Stomach smooth muscle (tissue), 2 donors: ENCODE data around the gene SLC16A5.
A peak's percentile ranks its signal among the peaks of the same experiment; 100 is the strongest.

Experiments
- H3K27ac ChIP-seq: one replicate; pipeline ENCODE4 v1.7.0; 2013; ENCODE audit warnings: mild to moderate bottlenecking, low read length, inconsistent platforms
- H3K27me3 ChIP-seq, 2 donors: one replicate each; pipeline ENCODE4 v1.7.0; 2013; ENCODE audit warnings: low read length in 2 of 2; ENCODE audit not compliant: insufficient read depth in 2 of 2, control insufficient read depth in 1 of 2
- H3K36me3 ChIP-seq, 2 donors: one replicate each; pipeline ENCODE4 v1.7.0; 2013; ENCODE audit warnings: low read length in 2 of 2; ENCODE audit not compliant: control insufficient read depth in 2 of 2, insufficient read depth in 2 of 2
- H3K4me1 ChIP-seq: one replicate; pipeline ENCODE4 v1.7.0; 2013; ENCODE audit warnings: low read length; ENCODE audit not compliant: control insufficient read depth, insufficient read depth
- H3K4me3 ChIP-seq, 2 donors: one replicate each; pipeline ENCODE4 v1.7.0; 2013; ENCODE audit warnings: low read length in 2 of 2
- H3K9ac ChIP-seq, 2 donors: one replicate each; pipeline ENCODE4 v1.7.0; 2013; ENCODE audit warnings: low read length in 2 of 2, mild to moderate bottlenecking in 1 of 2
- H3K9me3 ChIP-seq, 2 donors: one replicate each; pipeline ENCODE4 v1.7.0; 2013; ENCODE audit warnings: low read length in 2 of 2; ENCODE audit not compliant: control insufficient read depth in 2 of 2
- donor health status: healthy.
- donor health status: Pancreatic carcinoma.

The SLC16A5 gene

GRCh38 chr17:75087182-75087557, 584 bp upstream of the SLC16A5 start:
- Histone ChIP-seq H3K36me3 (no peaks in the 10 kb centered on the region), H3K4me3 (peak overlapping the region in 1 of 2 donors; percentile 65), H3K4me1 (peaks cover 20% of the 10 kb centered on the region), H3K9ac (peak overlapping the region in 1 of 2 donors; percentile 60), H3K9me3 (no peaks in the 10 kb centered on the region), H3K27me3 (peaks cover 9 to 10% of the 10 kb centered on the region in 2 donors), H3K27ac (peak overlapping the region; percentile 31)

- no peak overlapping the region for H3K27ac ChIP-seq
- H3K9me3 ChIP-seq = no peaks in the 10 kb centered on the region
- H3K9ac ChIP-seq = peak overlapping the region in 1 of 2 donors; percentile 22
Observed at GRCh38 chr17:75088465-75089417, 987 bp downstream of the SLC16A5 start.

GRCh38 chr17:75090871-75091854, 3.4 kb downstream of the SLC16A5 start:
- H3K27ac ChIP-seq = no peak overlapping the region
- no peak overlapping the region for H3K4me3 ChIP-seq
- H3K4me1 ChIP-seq = peaks cover 20% of the 10 kb centered on the region
- peak overlapping the region in 1 of 2 donors; percentile 21 for H3K9ac ChIP-seq
- H3K27me3 ChIP-seq = peaks cover 9 to 10% of the 10 kb centered on the region in 2 donors
- H3K36me3 ChIP-seq = no peaks in the 10 kb centered on the region
- H3K9me3 ChIP-seq = no peaks in the 10 kb centered on the region

More at GRCh38 chr17:75088465-75089417, 987 bp downstream of the SLC16A5 start:
- Histone ChIP-seq H3K27me3 (peaks cover 9 to 10% of the 10 kb centered on the region in 2 donors), H3K36me3 (no peaks in the 10 kb centered on the region), H3K4me1 (peaks cover 20% of the 10 kb centered on the region), H3K4me3 (peak overlapping the region; percentile 25 to 65)

- H3K36me3 ChIP-seq = no peaks in the 10 kb centered on the region
- H3K9me3 ChIP-seq = no peaks in the 10 kb centered on the region
- H3K9ac ChIP-seq = no peak overlapping the region
- H3K27ac ChIP-seq = no peak overlapping the region
- peaks cover 20% of the 10 kb centered on the region for H3K4me1 ChIP-seq
- H3K4me3 ChIP-seq = no peak overlapping the region
- peaks cover 8 to 9% of the 10 kb centered on the region in 2 donors for H3K27me3 ChIP-seq
Observed at GRCh38 chr17:75091855-75092327, 4.1 kb downstream of the SLC16A5 start.

GRCh38 chr17:75093548-75094158, 5.9 kb downstream of the SLC16A5 start:
- Histone ChIP-seq H3K4me1 (peaks cover 6% of the 10 kb centered on the region), H3K27ac (no peak overlapping the region), H3K9me3 (no peaks in the 10 kb centered on the region), H3K27me3 (peaks cover 0 to 3% of the 10 kb centered on the region in 2 donors), H3K4me3 (no peak overlapping the region), H3K9ac (no peak overlapping the region), H3K36me3 (no peaks in the 10 kb centered on the region)

- no peaks in the 10 kb centered on the region for H3K27me3 ChIP-seq
- no peaks in the 10 kb centered on the region for H3K9me3 ChIP-seq
- no peak overlapping the region for H3K4me3 ChIP-seq
- peaks cover 3% of the 10 kb centered on the region for H3K4me1 ChIP-seq
- H3K9ac ChIP-seq = no peak overlapping the region
- no peaks in the 10 kb centered on the region for H3K36me3 ChIP-seq
- H3K27ac ChIP-seq = no peak overlapping the region
Observed at GRCh38 chr17:75094871-75095399, 7.2 kb downstream of the SLC16A5 start.

- Histone ChIP-seq H3K9ac (no peak overlapping the region), H3K4me3 (no peak overlapping the region), H3K4me1 (peaks cover 2% of the 10 kb centered on the region), H3K9me3 (no peaks in the 10 kb centered on the region), H3K27ac (no peak overlapping the region), H3K27me3 (no peaks in the 10 kb centered on the region), H3K36me3 (no peaks in the 10 kb centered on the region)
Observed at GRCh38 chr17:75096082-75096625, 8.4 kb downstream of the SLC16A5 start.

- Histone ChIP-seq H3K9ac (no peak overlapping the region), H3K27ac (no peak overlapping the region), H3K27me3 (no peaks in the 10 kb centered on the region), H3K4me3 (no peak overlapping the region), H3K4me1 (no peaks in the 10 kb centered on the region), H3K36me3 (no peaks in the 10 kb centered on the region), H3K9me3 (no peaks in the 10 kb centered on the region)
Observed at GRCh38 chr17:75097865-75098264, 10.1 kb downstream of the SLC16A5 start.

- H3K4me1 ChIP-seq = no peaks in the 10 kb centered on the region
- H3K27ac ChIP-seq = no peak overlapping the region
- no peak overlapping the region for H3K4me3 ChIP-seq
- no peak overlapping the region for H3K9ac ChIP-seq
- no peaks in the 10 kb centered on the region for H3K9me3 ChIP-seq
- no peaks in the 10 kb centered on the region for H3K27me3 ChIP-seq
- H3K36me3 ChIP-seq = no peaks in the 10 kb centered on the region
Observed at GRCh38 chr17:75098861-75099260, 11.1 kb downstream of the SLC16A5 start.
